Neural crest cell (in vitro differentiated cells): Measurements from ENCODE around the gene GLP1R. TPM values are rescaled to one million over a fixed set of nuclear protein-coding genes. Genes with fewer than 3 reads are reported as not detected.
A peak's percentile ranks its signal among the peaks of the same experiment; 100 is the strongest.

Experiments
- DNase-seq: peaks from one replicate; pipeline ENCODE4 v3.0.0; 2021; ENCODE audit warnings: low read depth, mixed read lengths, low spot score
- H3K27ac Mint-ChIP-seq: one replicate; pipeline ENCODE4 v1.8.0; 2021; ENCODE audit warnings: mild to moderate bottlenecking, mixed read lengths; ENCODE audit not compliant: unreplicated experiment
- H3K27me3 Mint-ChIP-seq: 2 replicates; pipeline ENCODE4 v1.8.0; 2021; ENCODE audit warnings: low read depth, mild to moderate bottlenecking, mixed read lengths
- H3K36me3 Mint-ChIP-seq: 2 replicates; pipeline ENCODE4 v1.8.0; 2021; ENCODE audit warnings: low read depth, mild to moderate bottlenecking, mixed read lengths
- H3K4me1 Mint-ChIP-seq: 2 replicates; pipeline ENCODE4 v1.8.0; 2021; ENCODE audit warnings: mixed read lengths
- H3K4me3 Mint-ChIP-seq: one replicate; pipeline ENCODE4 v1.8.0; 2021; ENCODE audit warnings: mild to moderate bottlenecking, mixed read lengths
- H3K9me3 Mint-ChIP-seq: 2 replicates; pipeline ENCODE4 v1.8.0; 2021; ENCODE audit warnings: mixed read lengths
- total RNA-seq: library from RNA; stranded (reverse); gene quantifications from 2 replicates; pipeline ENCODE4 v1.2.1, GENCODE V29; 2021
- TF ChIP-seq, protein P1 (sequence below): fragments of 200-600 bp; sonication (generic); conservative IDR thresholded peaks from 2 replicates; pipeline ENCODE4 v1.5.0; 2021; ENCODE audit warnings: antibody characterized with exemption, mild to moderate bottlenecking

GLP1R gene
- total RNA-seq, 1 donor from 2014 or later, result 0.65 TPM

DNA sequence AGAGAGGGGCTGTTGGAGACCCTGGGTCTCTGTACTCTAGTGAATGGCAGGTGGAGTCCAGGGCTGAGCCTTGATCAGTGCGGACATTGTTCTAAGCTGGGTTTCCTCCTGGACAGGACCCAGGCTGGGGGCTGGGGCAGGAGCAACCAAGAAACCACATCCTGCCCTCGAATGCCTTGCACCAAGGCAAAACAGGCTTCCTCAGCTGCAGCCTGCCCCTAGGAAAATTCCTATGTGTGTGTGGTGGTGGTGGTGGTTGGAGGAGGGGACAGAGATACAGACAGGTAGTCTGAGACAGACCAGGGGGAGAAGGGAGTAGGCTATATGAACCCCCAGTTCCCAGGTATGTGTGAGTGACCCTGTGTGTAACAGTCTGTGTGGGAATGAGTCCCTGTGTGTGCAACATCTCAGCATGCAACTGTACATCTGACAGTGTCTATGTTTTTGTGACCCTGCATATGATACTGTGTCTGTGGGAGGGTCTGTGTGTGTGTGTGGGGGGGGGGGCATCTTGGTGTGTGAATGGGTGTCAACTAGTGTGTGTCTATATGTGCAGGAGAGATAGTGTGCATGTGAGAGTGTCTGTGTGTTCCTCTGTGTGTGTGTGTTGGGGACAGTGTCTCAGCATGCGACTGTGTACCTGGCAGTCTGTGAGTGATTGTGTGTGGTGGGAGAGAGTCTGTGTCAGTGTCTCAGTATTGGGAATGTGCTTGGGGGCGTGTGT lies 3.0 kb downstream of the GLP1R start:
- Mint-ChIP-seq H3K27ac (peak overlapping the region; percentile 15), H3K4me3 (peak overlapping the region; percentile 42), H3K27me3 (peaks cover 60% of the 10 kb centered on the region), H3K4me1 (no peaks in the 10 kb centered on the region), H3K9me3 (no peaks in the 10 kb centered on the region), H3K36me3 (no peaks in the 10 kb centered on the region)
- no peak for DNase-seq
- TF ChIP-seq, protein P1, sequence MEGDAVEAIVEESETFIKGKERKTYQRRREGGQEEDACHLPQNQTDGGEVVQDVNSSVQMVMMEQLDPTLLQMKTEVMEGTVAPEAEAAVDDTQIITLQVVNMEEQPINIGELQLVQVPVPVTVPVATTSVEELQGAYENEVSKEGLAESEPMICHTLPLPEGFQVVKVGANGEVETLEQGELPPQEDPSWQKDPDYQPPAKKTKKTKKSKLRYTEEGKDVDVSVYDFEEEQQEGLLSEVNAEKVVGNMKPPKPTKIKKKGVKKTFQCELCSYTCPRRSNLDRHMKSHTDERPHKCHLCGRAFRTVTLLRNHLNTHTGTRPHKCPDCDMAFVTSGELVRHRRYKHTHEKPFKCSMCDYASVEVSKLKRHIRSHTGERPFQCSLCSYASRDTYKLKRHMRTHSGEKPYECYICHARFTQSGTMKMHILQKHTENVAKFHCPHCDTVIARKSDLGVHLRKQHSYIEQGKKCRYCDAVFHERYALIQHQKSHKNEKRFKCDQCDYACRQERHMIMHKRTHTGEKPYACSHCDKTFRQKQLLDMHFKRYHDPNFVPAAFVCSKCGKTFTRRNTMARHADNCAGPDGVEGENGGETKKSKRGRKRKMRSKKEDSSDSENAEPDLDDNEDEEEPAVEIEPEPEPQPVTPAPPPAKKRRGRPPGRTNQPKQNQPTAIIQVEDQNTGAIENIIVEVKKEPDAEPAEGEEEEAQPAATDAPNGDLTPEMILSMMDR, result no peak

- H3K4me1 Mint-ChIP-seq, result no peaks in the 10 kb centered on the region
- DNase-seq, result no peak
- peak overlapping the region; percentile 22 for H3K27ac Mint-ChIP-seq
- no peaks in the 10 kb centered on the region for H3K9me3 Mint-ChIP-seq
- TF ChIP-seq, protein P1, result no peak
- H3K36me3 Mint-ChIP-seq, result no peaks in the 10 kb centered on the region
- H3K4me3 Mint-ChIP-seq, result no peak overlapping the region
- peaks cover 44% of the 10 kb centered on the region for H3K27me3 Mint-ChIP-seq
Measured at GRCh38 chr6:39053016-39053624, 4.5 kb downstream of the GLP1R start.

DNA sequence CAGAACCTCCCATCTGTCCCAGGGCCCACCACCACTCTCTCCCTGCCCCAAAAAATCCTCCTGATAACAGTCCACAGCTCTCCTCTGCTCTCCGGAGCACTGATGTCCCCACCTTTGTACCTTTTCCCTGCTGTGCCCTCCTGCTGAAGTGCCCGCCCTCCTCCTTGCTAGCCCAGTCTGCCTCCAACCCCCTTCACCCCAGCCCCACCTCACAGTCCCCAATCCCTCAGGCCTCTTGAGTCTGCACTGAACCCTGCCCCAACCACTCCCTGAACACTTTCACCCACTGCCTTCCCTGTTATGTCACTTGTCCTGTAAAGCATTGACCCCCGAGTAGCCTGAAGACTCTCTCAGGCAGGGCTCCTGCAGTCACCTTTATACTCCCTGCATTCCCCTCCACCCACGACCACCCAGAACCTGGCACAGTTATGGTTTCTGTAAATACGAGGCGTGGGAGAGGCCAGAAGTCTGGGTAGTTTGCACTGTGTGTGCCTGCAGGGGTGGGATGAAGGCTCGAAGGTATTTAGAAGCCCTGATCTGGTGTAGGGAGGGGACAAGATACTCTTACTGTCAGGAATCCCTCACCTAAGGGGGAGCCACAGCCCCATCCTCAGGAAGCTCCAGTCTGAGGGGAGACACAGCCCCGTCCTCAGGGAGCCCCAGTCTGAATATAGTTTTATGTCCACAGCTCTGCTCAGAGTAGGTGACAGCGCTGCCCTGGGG lies 5.4 kb downstream of the GLP1R start:
- no peak overlapping the region for H3K27ac Mint-ChIP-seq

DNA sequence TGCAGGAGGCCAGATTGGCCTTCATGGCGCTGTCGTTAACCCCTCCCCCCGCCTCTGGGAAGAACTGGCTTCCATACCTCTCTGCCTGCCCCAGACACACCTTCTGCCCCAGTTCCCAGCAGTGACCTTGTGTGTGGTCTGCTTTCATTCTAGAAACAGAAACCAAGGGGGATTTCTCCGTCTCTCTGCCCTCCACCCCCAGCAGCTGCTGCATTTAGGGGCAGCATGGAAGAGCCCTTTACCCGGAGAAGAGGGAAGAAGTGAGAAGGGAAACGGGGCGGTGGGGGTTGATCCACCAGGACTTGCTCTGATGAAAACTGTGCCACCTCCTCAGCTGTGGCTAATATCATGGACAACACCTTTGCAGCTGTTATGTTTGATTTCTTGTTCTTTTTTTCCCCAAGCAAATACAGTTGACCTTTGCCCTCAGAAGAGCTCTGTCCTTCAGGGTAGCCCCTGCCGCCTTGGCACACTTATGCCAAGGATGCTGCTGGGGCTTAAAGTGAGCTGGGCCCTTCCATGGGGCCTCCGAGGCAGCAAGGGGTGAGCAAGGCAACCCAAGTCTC lies 6.1 kb downstream of the GLP1R start:
- no peak for DNase-seq

More for the DNA sequence above, 5.4 kb downstream of the GLP1R start:
- Mint-ChIP-seq H3K27me3 (peaks cover 40% of the 10 kb centered on the region), H3K4me1 (no peaks in the 10 kb centered on the region), H3K9me3 (no peaks in the 10 kb centered on the region), H3K4me3 (no peak overlapping the region), H3K36me3 (no peaks in the 10 kb centered on the region)
- no peak for DNase-seq
- TF ChIP-seq, protein P1, result no peak

DNA sequence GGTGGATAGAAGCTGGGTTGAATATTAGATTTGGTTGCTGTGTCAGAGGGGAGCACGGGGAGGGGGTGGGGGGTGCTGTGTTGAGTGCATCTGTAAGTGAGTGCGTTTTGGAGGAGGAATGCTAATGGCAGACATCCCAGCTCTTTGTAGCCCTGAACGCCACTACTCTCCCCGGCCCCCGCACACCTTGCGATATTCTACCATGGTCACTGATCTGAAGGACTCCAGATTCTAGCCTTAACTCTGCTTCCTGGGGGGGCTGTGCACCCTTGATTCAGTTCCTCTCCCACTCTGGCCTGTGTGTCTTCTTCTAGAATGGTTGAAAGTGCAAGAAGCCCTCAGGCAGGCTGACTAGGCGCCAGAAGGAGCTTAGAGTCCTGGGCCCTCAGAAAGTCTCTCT lies 7.1 kb downstream of the GLP1R start:
- Mint-ChIP-seq H3K4me1 (no peaks in the 10 kb centered on the region), H3K27ac (peak overlapping the region; percentile 46), H3K27me3 (peaks cover 27% of the 10 kb centered on the region), H3K9me3 (no peaks in the 10 kb centered on the region), H3K4me3 (no peak overlapping the region), H3K36me3 (no peaks in the 10 kb centered on the region)
- TF ChIP-seq, protein P1, result no peak
- no peak for DNase-seq

More for the DNA sequence above, 6.1 kb downstream of the GLP1R start:
- Mint-ChIP-seq H3K4me3 (no peak overlapping the region), H3K9me3 (no peaks in the 10 kb centered on the region), H3K27me3 (peaks cover 34% of the 10 kb centered on the region), H3K36me3 (no peaks in the 10 kb centered on the region), H3K4me1 (no peaks in the 10 kb centered on the region), H3K27ac (no peak overlapping the region)
- TF ChIP-seq, protein P1, result no peak
